Neuronal stem cell (in vitro differentiated cells): ENCODE results near the gene CKAP2L.
A peak's percentile ranks its signal among the peaks of the same experiment; 100 is the strongest.

Experiments used
- DNase-seq: peaks from one replicate; pipeline ENCODE4 v3.0.0-alpha.2; 2013; ENCODE audit warnings: low spot score
- H2AFZ ChIP-seq: one replicate; pipeline ENCODE4 v1.6.1; 2013; ENCODE audit warnings: mild to moderate bottlenecking, low read length, inconsistent platforms
- H2AK5ac ChIP-seq: 2 replicates; pipeline ENCODE4 v1.6.1; 2013; ENCODE audit warnings: low read depth, mild to moderate bottlenecking, inconsistent platforms, low read length, moderate library complexity, mixed read lengths
- H2BK120ac ChIP-seq: 2 replicates; pipeline ENCODE4 v1.6.1; 2013; ENCODE audit warnings: low read depth, mild to moderate bottlenecking, inconsistent platforms, low read length, moderate library complexity, mixed read lengths
- H2BK12ac ChIP-seq: one replicate; pipeline ENCODE4 v1.6.1; 2013; ENCODE audit warnings: low read length, inconsistent platforms
- H2BK15ac ChIP-seq: 2 replicates; pipeline ENCODE4 v1.6.1; 2013; ENCODE audit warnings: mild to moderate bottlenecking, low read length, inconsistent platforms, mixed read lengths
- H2BK5ac ChIP-seq: one replicate; pipeline ENCODE4 v1.6.1; 2013; ENCODE audit warnings: inconsistent platforms, mild to moderate bottlenecking, low read length, moderate library complexity
- H3K14ac ChIP-seq: one replicate; pipeline ENCODE4 v1.6.1; 2013; ENCODE audit warnings: low read length, inconsistent platforms
- H3K18ac ChIP-seq: 2 replicates; pipeline ENCODE4 v1.6.1; 2013; ENCODE audit warnings: low read length, inconsistent platforms
- H3K23ac ChIP-seq: 2 replicates; pipeline ENCODE4 v1.6.1; 2013; ENCODE audit warnings: low read depth, mild to moderate bottlenecking, mixed read lengths, low read length, inconsistent platforms; ENCODE audit not compliant: poor library complexity
- H3K27ac ChIP-seq: replicated peaks from 3 replicates; pipeline ENCODE4 v1.5.1; 2013; ENCODE audit warnings: low read length, inconsistent platforms
- H3K27me3 ChIP-seq, 3 experiments: 2 replicates each; pipeline ENCODE4 v1.6.1; 2013; ENCODE audit warnings: low read length in 3 of 3, mild to moderate bottlenecking in 2 of 3, inconsistent platforms in 1 of 3, low read depth in 1 of 3, mixed read lengths in 1 of 3, moderate library complexity in 1 of 3; ENCODE audit not compliant: control insufficient read depth in 3 of 3, insufficient read depth in 3 of 3
- H3K36me3 ChIP-seq, 2 donors: replicated peaks in 1 of 2; 2 replicates each; pipeline ENCODE4 v1.6.1; 2013; ENCODE audit warnings: low read length in 2 of 2; ENCODE audit not compliant: control insufficient read depth in 2 of 2, insufficient read depth in 2 of 2
- H3K4ac ChIP-seq: 2 replicates; pipeline ENCODE4 v1.6.1; 2013; ENCODE audit warnings: inconsistent platforms, mild to moderate bottlenecking, low read length, moderate library complexity
- H3K4me1 ChIP-seq, 2 donors: 1 replicate in 1 of 2; 2 replicates in 1 of 2; pipeline ENCODE4 v1.6.1; 2013; ENCODE audit warnings: low read length in 2 of 2, low read depth in 1 of 2; ENCODE audit not compliant: control insufficient read depth in 2 of 2, insufficient read depth in 1 of 2
- H3K4me2 ChIP-seq: one replicate; pipeline ENCODE4 v1.6.1; 2013; ENCODE audit warnings: mild to moderate bottlenecking, low read length, inconsistent platforms; ENCODE audit not compliant: insufficient read depth, poor library complexity, severe bottlenecking
- H3K4me3 ChIP-seq, 2 donors: 2 replicates each; pipeline ENCODE4 v1.5.1; 2013; ENCODE audit warnings: low read length in 2 of 2, mild to moderate bottlenecking in 2 of 2, inconsistent platforms in 1 of 2, moderate library complexity in 1 of 2
- H3K79me1 ChIP-seq: one replicate; pipeline ENCODE4 v1.6.1; 2013; ENCODE audit warnings: low read depth, mild to moderate bottlenecking, inconsistent platforms, low read length, moderate library complexity
- H3K9ac ChIP-seq: one replicate; pipeline ENCODE4 v1.6.1; 2013; ENCODE audit warnings: mild to moderate bottlenecking, low read depth, low read length, inconsistent platforms; ENCODE audit not compliant: poor library complexity
- H3K9me3 ChIP-seq, 2 donors: replicated peaks in 1 of 2; 2 replicates each; pipeline versions ENCODE3 to v1.6.1; 2013; ENCODE audit warnings: low read length in 2 of 2, mild to moderate bottlenecking in 2 of 2, inconsistent platforms in 1 of 2, low read depth in 1 of 2, mixed read lengths in 1 of 2, moderate library complexity in 1 of 2; ENCODE audit not compliant: control insufficient read depth in 2 of 2, insufficient read depth in 1 of 2
- H4K8ac ChIP-seq: one replicate; pipeline ENCODE4 v1.6.1; 2013; ENCODE audit warnings: low read depth, mild to moderate bottlenecking, inconsistent platforms, low read length, moderate library complexity
- H4K91ac ChIP-seq: one replicate; pipeline ENCODE4 v1.6.1; 2013; ENCODE audit warnings: low read length, low read depth, mild to moderate bottlenecking, inconsistent platforms; ENCODE audit not compliant: poor library complexity
- WGBS, 2 donors: extraction: QIAGEN DNeasy Blood & Tissue Kit; methylation state at CpG; one replicate each; pipeline ENCODE4 v1.1.7; 2013; ENCODE audit warnings: missing lambda C conversion rate in 2 of 2, mixed read lengths in 1 of 2; ENCODE audit not compliant: insufficient read length in 2 of 2, insufficient replicate concordance in 1 of 2; ENCODE audit errors: extremely low coverage in 2 of 2; 5-methylcytosine and 5-hydroxymethylcytosine counted together

The CKAP2L gene

GRCh38 chr2:112782234-112782799 is 17.9 kb upstream of the CKAP2L start:
- Histone ChIP-seq H4K91ac (no peak overlapping the region), H3K14ac (no peak overlapping the region), H3K36me3 (no peaks in the 10 kb centered on the region), H3K27ac (no peak overlapping the region), H2BK5ac (no peak overlapping the region), H2AFZ (no peak overlapping the region), H3K4me1 (peaks cover 3 to 13% of the 10 kb centered on the region in 2 donors), H2BK15ac (no peak overlapping the region), H2AK5ac (no peak overlapping the region), H2BK120ac (no peak overlapping the region), H3K18ac (no peak overlapping the region), H4K8ac (no peak overlapping the region), H3K4me3 (no peak overlapping the region), H3K4me2 (no peak overlapping the region), H3K27me3 (no peaks in the 10 kb centered on the region), H3K9me3 (no peaks in the 10 kb centered on the region), H2BK12ac (no peak overlapping the region), H3K9ac (no peak overlapping the region), H3K23ac (no peak overlapping the region), H3K79me1 (no peaks in the 10 kb centered on the region), H3K4ac (no peak overlapping the region)
- WGBS, 2 donors, result no CpG with 5 or more reads among the region's 3 CpGs
- DNase-seq, result no peak

- Histone ChIP-seq H3K4me2 (no peak overlapping the region), H2AK5ac (no peak overlapping the region), H3K4me1 (peaks cover 3 to 12% of the 10 kb centered on the region in 2 donors), H2BK12ac (no peak overlapping the region), H3K4ac (no peak overlapping the region), H3K79me1 (no peaks in the 10 kb centered on the region), H3K23ac (no peak overlapping the region), H2BK5ac (no peak overlapping the region), H3K36me3 (no peaks in the 10 kb centered on the region), H2AFZ (no peak overlapping the region), H2BK15ac (no peak overlapping the region), H4K8ac (no peak overlapping the region), H2BK120ac (no peak overlapping the region), H3K27me3 (no peaks in the 10 kb centered on the region), H3K9ac (no peak overlapping the region), H3K14ac (no peak overlapping the region), H3K9me3 (no peaks in the 10 kb centered on the region), H3K27ac (no peak overlapping the region), H3K4me3 (no peak overlapping the region), H4K91ac (no peak overlapping the region), H3K18ac (no peak overlapping the region)
- no peak for DNase-seq
- WGBS, 2 donors, result no CpG with 5 or more reads among the region's 1 CpG
These were observed 15.2 kb upstream of the CKAP2L start for GRCh38 chr2:112779598-112779997.

- Histone ChIP-seq H2BK12ac (no peak overlapping the region), H3K14ac (no peak overlapping the region), H3K23ac (no peak overlapping the region), H4K8ac (no peak overlapping the region), H2BK120ac (no peak overlapping the region), H3K4me1 (peaks cover 0 to 7% of the 10 kb centered on the region in 2 donors), H2BK5ac (no peak overlapping the region), H3K9ac (no peak overlapping the region), H3K4ac (no peak overlapping the region), H4K91ac (no peak overlapping the region), H3K27ac (peak overlapping the region; percentile 50), H3K4me2 (no peak overlapping the region), H2BK15ac (no peak overlapping the region), H3K18ac (no peak overlapping the region), H2AFZ (no peak overlapping the region), H2AK5ac (no peak overlapping the region), H3K9me3 (no peaks in the 10 kb centered on the region), H3K27me3 (no peaks in the 10 kb centered on the region), H3K36me3 (no peaks in the 10 kb centered on the region), H3K79me1 (no peaks in the 10 kb centered on the region), H3K4me3 (no peak overlapping the region)
- DNase-seq, result no peak
These were observed 12.6 kb upstream of the CKAP2L start for GRCh38 chr2:112777036-112777435.

GRCh38 chr2:112776113-112776512 is 11.7 kb upstream of the CKAP2L start:
- Histone ChIP-seq H2AFZ (no peak overlapping the region), H2BK120ac (no peak overlapping the region), H2BK15ac (no peak overlapping the region), H3K36me3 (no peaks in the 10 kb centered on the region), H3K4me3 (no peak overlapping the region), H4K8ac (no peak overlapping the region), H3K9ac (no peak overlapping the region), H2BK12ac (no peak overlapping the region), H3K9me3 (no peaks in the 10 kb centered on the region), H3K18ac (no peak overlapping the region), H3K4me2 (no peak overlapping the region), H2BK5ac (no peak overlapping the region), H3K27ac (no peak overlapping the region), H3K4me1 (peaks cover 0 to 7% of the 10 kb centered on the region in 2 donors), H3K27me3 (no peaks in the 10 kb centered on the region), H2AK5ac (no peak overlapping the region), H3K79me1 (no peaks in the 10 kb centered on the region), H3K23ac (no peak overlapping the region), H3K4ac (no peak overlapping the region), H4K91ac (no peak overlapping the region), H3K14ac (no peak overlapping the region)
- WGBS, 2 donors, result no CpG with 5 or more reads among the region's 3 CpGs
- DNase-seq, result no peak
